ENCODE results near the gene RLBP1.

DNA sequence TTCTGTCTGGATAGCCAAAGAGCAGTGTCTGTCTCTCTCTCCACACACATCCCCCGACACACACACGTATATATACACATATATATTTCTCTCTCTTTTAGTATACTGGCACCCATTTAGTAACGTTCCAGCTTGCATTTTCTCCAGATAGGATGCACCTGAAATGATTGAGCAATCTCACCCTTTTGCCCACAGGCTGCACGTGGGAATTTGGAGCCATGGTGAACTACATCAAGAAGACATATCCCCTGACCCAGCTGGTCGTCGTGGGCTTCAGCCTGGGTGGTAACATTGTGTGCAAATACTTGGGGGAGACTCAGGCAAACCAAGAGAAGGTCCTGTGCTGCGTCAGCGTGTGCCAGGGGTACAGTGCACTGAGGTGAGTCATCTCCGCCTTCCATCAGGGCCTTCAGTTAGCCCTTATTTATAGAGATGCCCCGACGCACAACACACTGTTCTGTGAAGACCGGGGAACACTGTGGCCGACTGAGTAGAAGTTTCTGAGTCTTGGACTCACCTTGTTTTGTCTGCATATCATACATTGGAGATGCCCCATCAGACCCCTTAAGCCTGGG, 45.7 kb downstream of the RLBP1 start:
- no peak for TF ChIP-seq POLR2A (IDR thresholded peaks at IDR 0.05)
- TF ChIP-seq, protein P1, sequence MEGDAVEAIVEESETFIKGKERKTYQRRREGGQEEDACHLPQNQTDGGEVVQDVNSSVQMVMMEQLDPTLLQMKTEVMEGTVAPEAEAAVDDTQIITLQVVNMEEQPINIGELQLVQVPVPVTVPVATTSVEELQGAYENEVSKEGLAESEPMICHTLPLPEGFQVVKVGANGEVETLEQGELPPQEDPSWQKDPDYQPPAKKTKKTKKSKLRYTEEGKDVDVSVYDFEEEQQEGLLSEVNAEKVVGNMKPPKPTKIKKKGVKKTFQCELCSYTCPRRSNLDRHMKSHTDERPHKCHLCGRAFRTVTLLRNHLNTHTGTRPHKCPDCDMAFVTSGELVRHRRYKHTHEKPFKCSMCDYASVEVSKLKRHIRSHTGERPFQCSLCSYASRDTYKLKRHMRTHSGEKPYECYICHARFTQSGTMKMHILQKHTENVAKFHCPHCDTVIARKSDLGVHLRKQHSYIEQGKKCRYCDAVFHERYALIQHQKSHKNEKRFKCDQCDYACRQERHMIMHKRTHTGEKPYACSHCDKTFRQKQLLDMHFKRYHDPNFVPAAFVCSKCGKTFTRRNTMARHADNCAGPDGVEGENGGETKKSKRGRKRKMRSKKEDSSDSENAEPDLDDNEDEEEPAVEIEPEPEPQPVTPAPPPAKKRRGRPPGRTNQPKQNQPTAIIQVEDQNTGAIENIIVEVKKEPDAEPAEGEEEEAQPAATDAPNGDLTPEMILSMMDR (IDR thresholded peaks at IDR 0.05) = no peak
- no peak for TF ChIP-seq POLR2AphosphoS5 (IDR thresholded peaks at IDR 0.05)

Measured in prostate gland (tissue), 2 donors.